NCI-H2227 treated with DMSO at 0.1 percent for 48 hours (cell line): ENCODE data around the gene LONP1.

Source experiments
- DNase-seq: peaks from one replicate; lab custom pipeline; 2025; lab: John Stamatoyannopoulos, UW

The LONP1 gene

GRCh38 chr19:5678071-5678718 lies 41.8 kb downstream of the LONP1 start:
- no peak for DNase-seq

GRCh38 chr19:5677580-5677979 lies 42.4 kb downstream of the LONP1 start:
- DNase-seq: no peak

- no peak for DNase-seq
Observed at GRCh38 chr19:5677136-5677535, 42.8 kb downstream of the LONP1 start.

- DNase-seq: no peak
Observed at GRCh38 chr19:5676772-5677105, 43.2 kb downstream of the LONP1 start.

DNA sequence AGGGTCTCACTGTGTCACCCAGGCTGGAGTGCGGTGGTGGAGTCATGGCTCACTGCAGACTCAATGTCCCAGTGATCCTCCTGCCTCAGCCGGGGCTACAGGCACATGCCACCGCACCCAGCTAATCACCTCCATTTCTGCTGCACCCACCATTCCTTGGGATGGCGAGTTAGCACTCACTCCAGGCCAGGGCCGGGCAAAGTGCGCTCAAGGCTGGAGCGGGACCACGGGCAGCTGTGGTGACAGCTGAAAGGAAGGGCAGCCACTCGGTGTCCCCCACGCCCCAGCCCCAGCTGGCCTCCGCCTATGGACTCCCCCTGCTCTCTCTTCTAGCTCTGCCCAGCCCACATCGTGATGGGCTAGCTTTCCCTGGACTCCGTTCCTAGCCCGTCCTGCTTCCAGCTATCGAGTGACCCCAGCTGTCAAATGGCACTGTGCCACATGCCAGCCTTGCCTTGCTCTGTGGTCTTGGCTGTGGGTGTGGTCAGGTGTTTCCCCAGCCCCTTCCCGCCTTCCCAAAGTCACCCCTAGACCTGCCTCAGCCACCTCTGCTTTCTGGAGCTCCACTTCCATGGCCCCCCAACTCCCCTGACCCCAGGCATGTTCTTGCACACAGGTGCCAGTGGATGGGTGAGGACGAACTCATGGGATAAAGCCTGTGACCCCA lies 43.7 kb downstream of the LONP1 start:
- DNase-seq: no peak

GRCh38 chr19:5674714-5675113 lies 45.2 kb downstream of the LONP1 start:
- DNase-seq: no peak

GRCh38 chr19:5673752-5674151 lies 46.2 kb downstream of the LONP1 start:
- DNase-seq: no peak

DNA sequence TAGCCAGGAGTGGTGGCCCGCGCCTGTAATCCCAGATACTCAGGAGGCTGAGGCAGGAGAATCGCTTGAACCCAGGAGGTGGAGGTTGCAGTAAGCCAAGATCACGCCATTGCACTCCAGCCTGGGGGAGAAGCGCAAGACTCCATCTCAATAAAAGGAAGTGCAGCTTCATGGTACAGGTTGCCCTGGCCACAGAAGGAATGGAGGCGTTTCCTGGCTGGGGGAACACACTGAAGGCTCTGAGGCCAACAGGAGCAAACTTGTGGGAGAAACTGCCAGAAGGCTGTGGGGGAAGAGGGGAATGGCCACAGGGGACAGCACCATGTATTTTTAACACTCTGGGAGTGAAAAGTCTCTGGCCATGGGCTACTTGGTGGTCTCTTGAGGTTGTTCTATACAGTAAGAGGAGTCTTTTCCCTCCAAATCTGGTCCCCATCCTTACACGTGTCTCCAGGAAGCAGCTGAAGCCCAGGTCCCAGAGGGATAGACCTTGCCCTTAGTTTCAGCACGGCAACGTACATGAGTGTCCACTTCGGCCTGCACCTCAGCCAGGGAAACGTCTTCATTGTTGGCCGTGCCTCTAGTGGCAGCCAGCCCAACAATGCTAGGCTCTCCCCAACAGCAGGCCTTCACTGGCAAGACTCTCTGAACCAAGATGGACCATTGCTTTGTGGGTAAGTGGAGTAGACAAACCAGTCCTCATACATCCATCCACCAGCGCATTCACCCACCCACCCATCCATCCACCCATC lies 47.1 kb downstream of the LONP1 start:
- DNase-seq: no peak

DNA sequence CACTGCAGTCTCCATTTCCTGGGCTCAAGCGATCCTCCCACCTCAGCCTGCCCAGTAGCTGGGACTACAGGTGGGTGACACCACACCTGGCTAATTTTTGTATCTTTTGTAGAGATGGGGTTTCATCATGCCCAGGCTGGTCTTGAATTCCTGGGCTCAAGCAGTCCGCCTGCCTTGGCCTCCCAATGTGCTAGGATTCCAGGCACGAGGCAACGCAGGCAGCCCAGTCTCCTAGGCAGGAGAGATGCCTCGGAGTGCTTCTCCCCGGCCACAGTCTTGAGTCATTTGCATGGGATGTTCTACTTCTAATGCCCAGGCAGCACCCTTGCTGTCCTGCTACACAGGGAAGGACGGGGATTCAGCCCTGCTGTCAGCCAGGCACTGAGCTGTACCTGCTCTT lies 48.3 kb downstream of the LONP1 start:
- no peak for DNase-seq

DNA sequence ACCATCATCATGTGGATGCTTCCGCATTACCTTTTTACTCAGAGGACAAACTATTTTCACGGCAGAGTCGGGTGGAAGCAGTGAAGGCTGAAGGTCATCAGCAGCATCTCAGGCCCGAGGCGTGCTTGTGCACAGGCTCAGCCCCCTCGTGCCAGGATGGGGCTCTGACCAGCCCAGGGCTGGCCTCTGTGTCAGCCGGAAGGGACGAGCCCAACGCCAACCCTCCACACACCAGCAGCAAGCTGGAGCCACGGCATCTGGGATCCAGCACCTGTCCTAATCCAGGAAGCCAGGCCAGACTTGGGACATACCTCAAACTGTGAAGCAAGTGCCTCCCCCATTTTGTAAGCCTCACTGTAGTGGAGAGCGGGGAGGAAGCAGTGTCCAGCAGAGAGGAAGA lies 50.7 kb downstream of the LONP1 start:
- DNase-seq: no peak

DNA sequence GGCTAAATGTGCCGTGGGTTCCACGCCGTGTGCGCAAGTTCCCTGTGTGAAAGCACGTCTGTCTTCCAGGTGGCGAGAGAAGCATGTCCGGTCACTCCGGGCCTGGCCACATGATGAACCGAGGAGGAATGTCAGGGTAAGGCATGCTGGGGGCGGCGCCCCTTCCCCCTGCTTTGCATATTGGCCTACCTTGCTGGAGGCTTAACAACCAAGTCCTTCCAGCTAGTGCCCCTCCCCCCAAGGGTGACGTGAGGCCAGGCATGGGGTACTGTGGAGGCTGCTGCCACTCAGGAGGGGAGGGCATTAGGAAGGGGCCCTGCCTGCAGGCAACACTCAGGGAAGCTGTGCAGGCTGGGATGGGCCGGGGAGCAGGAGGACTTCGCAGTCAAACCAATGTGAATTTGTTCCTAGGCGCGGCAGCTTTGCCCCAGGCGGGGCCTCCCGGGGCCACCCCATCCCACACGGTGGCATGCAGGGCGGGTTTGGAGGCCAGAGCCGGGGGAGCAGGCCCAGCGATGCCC lies 52.1 kb downstream of the LONP1 start:
- no peak for DNase-seq

DNA sequence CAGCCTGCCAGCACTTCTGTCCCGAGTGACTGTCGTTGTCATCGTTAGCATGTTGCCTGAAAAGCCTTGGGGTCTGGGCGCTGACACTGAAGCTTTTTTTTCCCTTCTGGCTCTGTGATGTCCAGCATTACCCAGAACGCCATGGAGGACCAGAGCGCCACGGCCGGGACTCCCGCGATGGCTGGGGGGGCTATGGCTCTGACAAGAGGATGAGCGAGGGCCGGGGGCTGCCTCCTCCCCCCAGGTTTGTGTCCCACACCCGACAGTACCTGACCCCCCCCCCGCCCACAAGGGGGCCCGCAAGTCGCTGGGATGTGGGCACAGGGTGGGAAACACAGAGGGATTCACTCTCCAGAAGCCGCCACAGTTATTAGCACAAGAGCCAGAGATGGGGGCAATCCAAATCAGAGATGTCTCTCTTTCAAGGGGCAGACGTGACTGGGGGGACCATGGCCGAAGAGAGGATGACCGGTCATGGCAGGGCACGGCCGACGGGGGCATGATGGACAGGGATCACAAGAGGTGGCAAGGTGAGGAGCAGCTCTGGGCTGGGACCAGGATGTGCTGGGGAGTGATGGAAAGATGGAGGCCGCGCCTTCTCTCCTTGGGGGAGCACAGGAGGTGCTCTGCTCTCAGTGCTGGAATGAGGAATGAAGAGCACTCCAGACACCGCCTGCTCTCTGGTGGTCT lies 52.9 kb downstream of the LONP1 start:
- DNase-seq: no peak

DNA sequence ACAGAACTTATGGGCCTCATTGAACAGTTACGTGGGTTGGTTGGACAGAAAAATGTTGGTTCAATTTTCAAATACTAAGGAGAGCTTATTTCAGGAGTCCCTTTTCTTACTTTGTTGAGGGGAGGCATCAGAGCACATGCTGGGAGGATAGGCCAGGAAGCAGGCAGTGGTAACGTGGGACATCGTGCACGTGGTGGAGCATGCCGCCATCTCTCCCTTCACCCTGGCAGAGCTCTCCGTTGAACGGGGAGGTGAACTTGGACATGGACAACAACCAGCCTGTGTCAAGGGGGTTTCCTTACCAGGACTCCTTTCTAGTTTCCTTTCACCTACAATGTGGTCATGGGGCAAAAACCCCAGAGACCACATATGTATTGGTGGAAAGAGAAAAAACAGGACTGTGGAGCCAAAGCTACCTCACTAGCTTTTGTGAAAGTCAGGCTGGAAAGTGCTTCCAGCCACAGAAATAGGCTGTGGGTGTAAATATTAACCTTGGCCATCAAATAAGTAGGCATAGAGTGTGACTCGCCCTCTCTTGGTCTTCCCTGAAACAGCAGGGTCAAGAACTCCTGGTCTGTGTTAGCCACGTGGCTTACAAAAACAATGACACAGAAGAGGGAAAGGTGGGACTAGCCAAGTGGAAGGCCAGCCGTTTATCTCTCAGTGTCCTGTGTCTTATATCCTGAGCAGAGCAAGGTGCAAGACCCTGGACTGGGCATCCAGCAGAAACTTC lies 54.0 kb downstream of the LONP1 start:
- DNase-seq: no peak

- no peak for DNase-seq
Observed at GRCh38 chr19:5664515-5664914, 55.4 kb downstream of the LONP1 start.

DNA sequence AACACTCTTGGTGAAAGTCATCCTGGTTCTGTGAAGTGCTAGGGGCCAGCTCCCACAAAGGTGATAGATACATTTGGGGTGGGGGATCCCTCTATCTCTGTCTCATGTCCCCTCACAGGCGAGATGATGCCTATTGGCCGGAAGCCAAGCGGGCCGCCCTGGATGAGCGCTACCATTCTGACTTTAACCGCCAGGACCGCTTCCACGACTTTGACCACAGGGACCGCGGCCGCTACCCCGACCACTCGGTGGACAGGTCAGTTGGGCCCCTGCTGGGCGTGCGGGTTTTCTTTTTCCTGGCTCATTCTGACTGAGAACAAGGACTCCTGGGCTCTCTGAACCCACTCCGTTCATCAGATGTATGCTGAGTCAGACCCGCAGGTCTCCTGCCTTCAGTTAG lies 56.0 kb downstream of the LONP1 start:
- DNase-seq: no peak

- DNase-seq: no peak
Observed at GRCh38 chr19:5661483-5661882, 58.5 kb downstream of the LONP1 start.

GRCh38 chr19:5655412-5655811 lies 64.5 kb downstream of the LONP1 start:
- no peak for DNase-seq

GRCh38 chr19:5654931-5655330 lies 65.0 kb downstream of the LONP1 start:
- no peak for DNase-seq

DNA sequence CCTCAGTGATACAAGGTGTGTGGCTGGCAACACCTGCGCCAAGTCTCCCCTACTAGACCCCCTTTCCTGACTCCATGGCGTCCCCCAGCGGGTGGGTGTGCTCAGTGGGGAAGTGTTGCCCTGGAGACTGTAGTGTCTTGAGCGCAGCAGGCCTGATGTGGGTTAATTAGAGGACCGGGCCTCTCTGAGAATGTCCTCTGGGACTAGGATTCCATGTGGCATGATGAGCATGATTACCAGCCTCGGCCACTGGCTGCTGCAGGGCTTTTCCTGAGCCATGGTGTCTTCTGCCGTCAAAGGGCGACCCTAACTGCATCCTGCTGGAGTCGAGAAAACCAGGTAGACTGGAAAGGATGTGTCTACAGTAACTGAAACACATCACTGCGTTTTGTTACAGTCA lies 67.7 kb downstream of the LONP1 start:
- no peak for DNase-seq

DNA sequence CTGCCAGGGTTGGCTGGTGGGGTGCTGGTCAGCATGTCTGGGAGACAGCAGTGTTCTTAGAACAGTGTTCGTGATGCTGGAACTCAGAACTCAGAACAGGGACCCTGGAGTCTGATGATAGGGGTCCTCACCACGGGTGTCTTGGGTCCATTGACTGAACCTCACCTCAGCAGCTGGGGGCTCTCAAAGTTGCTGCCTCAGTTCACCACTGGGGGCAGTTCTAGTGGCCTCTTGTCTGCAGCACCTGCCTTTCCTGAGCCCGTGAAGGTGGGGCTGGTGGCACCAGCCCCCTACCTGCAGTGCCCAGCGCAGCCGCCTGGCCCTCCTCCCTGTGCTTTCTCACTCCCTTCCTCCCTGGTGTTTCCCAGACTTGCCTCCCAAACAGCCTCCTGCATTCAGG lies 68.6 kb downstream of the LONP1 start:
- no peak for DNase-seq

- no peak for DNase-seq
Observed at GRCh38 chr19:5648464-5648863, 71.5 kb downstream of the LONP1 start.

DNA sequence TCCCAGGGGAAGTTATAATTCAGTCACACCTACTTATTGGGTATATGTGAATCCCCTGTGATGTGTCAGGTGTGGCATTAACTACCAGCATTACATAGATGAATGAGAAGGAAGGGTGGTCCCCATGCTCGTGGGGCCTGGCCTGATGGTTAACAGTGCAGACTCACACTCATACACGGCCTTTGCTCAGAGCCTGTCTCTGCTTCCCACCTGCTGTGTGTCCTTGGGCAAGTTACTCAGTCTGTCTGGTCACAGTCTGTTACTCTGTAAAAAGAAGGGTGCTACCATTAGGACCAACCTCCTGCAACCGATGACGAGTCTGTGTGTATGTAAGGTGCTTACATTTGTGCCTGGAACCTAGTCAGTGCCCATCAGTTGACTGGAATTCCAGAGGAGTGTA lies 73.2 kb downstream of the LONP1 start:
- no peak for DNase-seq
